Peyer's patch (tissue), 4 donors: ENCODE measurements around the gene PARD3B.

Experiments used
- CTCF ChIP-seq, 6 experiments: fragments of 450-650 bp in 4 of 6; fragments of 200-600 bp in 2 of 6; sonication (generic) in 1 of 6; IDR thresholded peaks; one replicate each; pipeline ENCODE4 v1.5.1; 2017 to 2019; ENCODE audit warnings: antibody characterized with exemption in 6 of 6, mild to moderate bottlenecking in 3 of 6, moderate library complexity in 1 of 6
- POLR2A ChIP-seq, 2 donors: fragments of 450-650 bp; IDR thresholded peaks; one replicate each; pipeline ENCODE4 v1.5.1; 2017; ENCODE audit warnings: antibody characterized with exemption in 2 of 2, mild to moderate bottlenecking in 2 of 2, moderate library complexity in 2 of 2

GRCh38 chr2:204538182-204539018, 6.9 kb upstream of the PARD3B start:
- TF ChIP-seq CTCF (IDR thresholded peaks at IDR 0.05) (no peak), POLR2A (IDR thresholded peaks at IDR 0.05) (no peak)
